ENCODE results near the gene JMJD8. TPM values are rescaled to one million over a fixed set of nuclear protein-coding genes. Genes with fewer than 3 reads are reported as not detected.
A peak's percentile ranks its signal among the peaks of the same experiment; 100 is the strongest.

Gene JMJD8
- total RNA-seq, 1 experiment from 2014 or later: 73.9 TPM

DNA sequence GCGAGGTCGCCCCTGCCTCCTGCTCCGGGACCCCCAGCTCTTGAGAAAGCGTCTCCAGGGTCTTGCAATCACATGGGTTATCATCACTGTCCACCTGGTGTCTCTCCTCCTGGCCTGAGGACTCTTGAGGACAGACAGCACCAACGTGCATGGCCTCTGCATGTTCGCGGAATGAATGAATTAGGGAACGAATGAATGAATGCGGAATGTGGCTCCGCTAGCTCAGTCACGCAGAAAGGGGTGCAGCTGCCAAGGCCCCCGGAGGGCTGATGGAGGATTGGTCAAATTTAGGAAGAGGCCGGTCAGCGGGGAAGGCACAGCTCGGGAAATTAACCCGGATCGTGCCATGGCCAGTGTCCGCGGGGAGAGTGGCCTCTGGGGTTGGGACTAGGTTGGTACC is 18.2 kb upstream of the JMJD8 start:
- peaks cover 6% of the 10 kb centered on the region for H3K4me1 ChIP-seq (ENCODE audit: control insufficient read depth, insufficient read depth, low read length)
- DNase-seq (ENCODE audit: low read depth, low spot score) (no peak), ATAC-seq (no peak)
- POLR2A ChIA-PET: no interaction called here
- H3K27me3 ChIP-seq (ENCODE audit: control insufficient read depth, insufficient read depth, low read length): no peaks in the 10 kb centered on the region
- H3K9me3 ChIP-seq (ENCODE audit: control insufficient read depth, insufficient read depth, low read depth, low read length): no peaks in the 10 kb centered on the region
- in situ Hi-C loops (cut with HindIII; ENCODE audit: low pct_unique_long_range_greater_than_20kb, low sequenced_read_pairs): no loop called here
- no TSS peak for BruUV-seq (replicated peaks)
- peaks cover 5% of the 10 kb centered on the region; the same call in 1 of the 2 replicates for H3K36me3 ChIP-seq (ENCODE audit: control insufficient read depth, insufficient read depth, low read length)
- no peak overlapping the region for H3K4me3 ChIP-seq (ENCODE audit: low read depth in 2 of 2, low read length in 2 of 2)
- TF ChIP-seq POLR2AphosphoS5 (IDR thresholded peaks at IDR 0.05; ENCODE audit: low read depth, low read length): no peak
- no peak for TF ChIP-seq SIN3A (IDR thresholded peaks at IDR 0.05; ENCODE audit: borderline replicate concordance, insufficient read depth, low read depth, low read length)
- no peak for TF ChIP-seq REST (IDR thresholded peaks at IDR 0.05; ENCODE audit: insufficient read depth in 1 of 2, low read depth in 2 of 2, low read length in 1 of 2)
- TF ChIP-seq CTCF (IDR thresholded peaks at IDR 0.05): no peak
- TF ChIP-seq TCF7L2 (IDR thresholded peaks at IDR 0.05; ENCODE audit: low read depth, low read length): no peak
- intact Hi-C loops (cut with micrococcal nuclease; ENCODE audit: unreplicated experiment): no loop called here
- CTCF ChIA-PET: no interaction called here
- H3K27ac ChIP-seq (ENCODE audit: low read length): no peak overlapping the region

DNA sequence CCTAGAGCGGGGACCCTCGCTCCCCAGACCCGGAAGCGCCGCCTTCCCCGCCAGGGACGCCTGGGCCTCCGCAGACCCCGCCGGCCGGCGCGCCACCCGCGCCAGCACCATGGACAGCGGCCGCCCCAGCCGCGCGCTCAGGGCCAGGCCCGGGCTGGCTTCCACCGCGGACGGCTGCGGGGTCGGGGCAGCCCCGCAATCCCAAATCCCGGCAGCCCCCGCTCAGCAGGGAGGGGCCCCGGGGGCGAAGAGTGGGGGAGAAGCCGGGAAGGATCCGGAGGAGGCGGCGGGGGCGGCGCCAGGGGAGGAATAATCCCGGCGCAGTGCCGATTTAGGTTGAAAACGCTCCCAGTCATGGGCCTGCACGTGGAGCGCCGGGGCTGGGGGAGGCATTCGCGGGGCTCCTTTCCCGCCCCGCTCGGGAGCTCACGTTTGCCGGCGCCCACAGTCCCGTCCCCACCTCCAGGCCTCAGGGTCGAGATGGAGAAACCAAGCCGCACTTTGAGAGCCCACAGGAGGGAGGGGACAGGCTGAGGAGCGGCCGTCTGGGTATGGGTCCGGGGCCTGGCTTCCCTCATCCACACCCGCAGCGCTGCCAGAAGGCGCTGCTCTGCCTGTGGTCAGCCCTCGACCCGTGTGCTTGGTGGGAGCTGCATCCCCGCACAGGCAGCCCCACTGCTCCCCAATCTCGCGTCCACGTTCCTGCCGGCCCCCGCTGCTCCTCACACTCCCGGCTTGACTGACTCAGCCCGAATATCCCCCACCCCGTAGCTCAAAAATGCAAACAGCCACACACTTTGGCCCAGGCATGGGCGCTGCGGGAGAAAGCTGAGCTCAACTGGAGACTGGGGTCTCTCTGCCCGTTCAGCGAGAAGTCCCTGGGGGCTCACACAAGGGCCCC is 16.8 kb upstream of the JMJD8 start:
- Histone ChIP-seq H3K36me3 (ENCODE audit: control insufficient read depth, insufficient read depth, low read length) (peaks cover 5% of the 10 kb centered on the region; the same call in 1 of the 2 replicates), H3K4me3 (ENCODE audit: low read depth in 2 of 2, low read length in 2 of 2) (no peak overlapping the region), H3K4me1 (ENCODE audit: control insufficient read depth, insufficient read depth, low read length) (no peaks in the 10 kb centered on the region; the same call in 1 of the 2 replicates), H3K9me3 (ENCODE audit: control insufficient read depth, insufficient read depth, low read depth, low read length) (no peaks in the 10 kb centered on the region), H3K27ac (ENCODE audit: low read length) (no peak overlapping the region), H3K27me3 (ENCODE audit: control insufficient read depth, insufficient read depth, low read length) (no peaks in the 10 kb centered on the region)
- no peak for DNase-seq (ENCODE audit: low read depth, low spot score)
- intact Hi-C loops (cut with micrococcal nuclease; ENCODE audit: unreplicated experiment): no loop called here
- in situ Hi-C loops (cut with HindIII; ENCODE audit: low pct_unique_long_range_greater_than_20kb, low sequenced_read_pairs): no loop called here
- TF ChIP-seq REST (IDR thresholded peaks at IDR 0.05; ENCODE audit: insufficient read depth in 1 of 2, low read depth in 2 of 2, low read length in 1 of 2): peak; percentile 90 to 97
- no peak for TF ChIP-seq POLR2AphosphoS5 (IDR thresholded peaks at IDR 0.05; ENCODE audit: low read depth, low read length)
- ChIA-PET POLR2A (no interaction called here), CTCF (interaction anchor here (0.7 kb wide), 1 partner anchor 15 kb away, joined by 3 read pairs; no protein-coding TSS in a partner anchor)
- peak; percentile 39; the same call in 1 of the 2 replicates for ATAC-seq
- BruUV-seq (replicated peaks): no TSS peak
